HPDE6-E6E7 (cell line): ENCODE results near the gene PPP4R2.
A peak's percentile ranks its signal among the peaks of the same experiment; 100 is the strongest.

Source experiments
- DNase-seq: peaks from one replicate; pipeline ENCODE4 v3.0.0; 2011; ENCODE audit warnings: missing footprints; ENCODE audit errors: extremely low spot score

PPP4R2 gene

DNA sequence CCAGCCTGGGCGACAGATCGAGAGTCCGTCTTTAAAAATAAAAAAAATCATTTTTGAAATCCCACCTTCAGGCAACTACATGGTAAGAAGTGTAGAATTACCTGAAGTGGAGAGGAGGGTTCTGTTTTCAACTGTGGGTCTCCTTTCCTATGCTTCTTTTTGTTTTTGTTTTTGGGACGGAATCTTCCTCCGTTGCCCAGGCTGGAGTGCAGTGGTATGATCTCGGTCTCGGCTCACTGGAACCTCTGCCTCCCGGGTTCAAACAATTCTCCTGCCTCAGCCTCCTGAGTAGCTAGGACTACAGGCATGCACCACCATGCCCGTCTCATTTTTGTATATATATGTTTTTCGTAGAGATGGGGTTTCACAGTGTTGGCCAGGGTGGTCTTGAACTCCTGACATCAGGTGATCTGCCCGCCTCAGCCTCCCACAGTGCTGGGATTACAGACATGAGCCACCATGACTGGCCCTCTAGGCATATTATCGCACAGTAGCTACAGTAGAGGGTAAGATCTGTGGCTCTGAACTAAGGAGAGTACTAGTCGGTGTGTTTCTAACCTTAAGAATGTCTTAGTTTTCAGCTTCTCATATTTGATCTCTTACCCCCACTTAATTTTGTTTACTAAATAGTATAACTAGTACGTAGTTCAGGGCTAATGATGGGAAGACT is 73.3 kb downstream of the PPP4R2 start:
- no peak for DNase-seq

DNA sequence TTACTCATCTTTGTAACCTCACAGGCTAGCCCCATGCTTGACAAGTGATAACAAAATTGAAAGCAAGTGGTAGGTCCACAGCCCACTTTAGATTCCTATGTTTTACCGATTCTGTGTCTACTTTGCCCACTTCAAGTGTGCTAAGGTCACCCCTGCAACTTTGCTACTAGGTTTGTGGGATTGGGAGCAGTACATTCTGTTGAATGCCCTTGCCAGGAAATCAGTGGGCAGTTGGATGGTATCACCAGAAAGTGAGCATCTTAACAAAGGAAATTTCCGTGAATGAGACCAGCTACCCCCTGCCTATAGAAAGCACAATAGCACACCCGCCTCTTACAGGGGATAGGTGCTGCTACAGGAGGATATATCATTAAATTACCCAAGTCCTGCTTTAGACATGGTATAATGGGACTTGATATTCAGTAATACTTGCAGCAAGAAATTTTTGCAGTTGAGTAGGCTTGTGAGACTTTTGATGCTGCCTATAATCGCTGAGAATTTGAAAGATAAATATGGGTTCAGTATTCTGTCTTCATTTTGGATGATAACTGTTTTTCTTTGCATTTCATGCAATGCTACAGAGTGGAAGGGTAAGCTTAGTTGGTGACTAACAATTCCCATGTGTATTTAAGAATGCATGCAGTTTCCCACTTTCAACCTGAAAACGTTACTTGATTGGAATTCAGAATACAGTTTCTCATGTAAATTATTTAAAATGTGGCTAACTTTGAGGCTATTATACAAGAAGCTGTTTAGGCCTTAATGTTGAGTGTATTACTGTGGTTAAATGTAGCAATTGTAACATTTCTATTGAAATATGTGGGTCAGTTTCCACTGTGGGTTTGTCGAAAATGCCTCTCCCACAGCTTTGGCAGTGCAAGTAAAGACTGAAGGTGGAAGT is 74.3 kb downstream of the PPP4R2 start:
- DNase-seq: no peak

DNA sequence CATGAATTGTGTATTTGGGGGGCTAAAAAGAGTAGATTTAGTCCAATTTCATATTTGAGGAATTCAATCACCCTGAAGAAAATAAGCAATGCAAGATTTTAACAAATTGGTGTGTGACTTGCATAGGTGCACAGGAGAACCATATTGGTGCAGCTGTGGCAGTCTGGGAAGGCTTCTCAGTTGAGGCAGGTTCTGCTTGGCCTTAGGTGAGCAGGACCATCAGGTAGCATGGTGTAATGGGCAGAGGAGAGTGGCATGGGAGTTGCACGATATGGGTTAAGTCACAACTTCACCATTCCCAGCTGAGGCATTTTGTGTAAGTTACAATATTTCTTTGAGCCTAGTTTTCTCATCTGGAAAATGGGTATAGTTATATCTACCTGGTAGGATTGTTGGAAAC is 75.3 kb downstream of the PPP4R2 start:
- DNase-seq: no peak

DNA sequence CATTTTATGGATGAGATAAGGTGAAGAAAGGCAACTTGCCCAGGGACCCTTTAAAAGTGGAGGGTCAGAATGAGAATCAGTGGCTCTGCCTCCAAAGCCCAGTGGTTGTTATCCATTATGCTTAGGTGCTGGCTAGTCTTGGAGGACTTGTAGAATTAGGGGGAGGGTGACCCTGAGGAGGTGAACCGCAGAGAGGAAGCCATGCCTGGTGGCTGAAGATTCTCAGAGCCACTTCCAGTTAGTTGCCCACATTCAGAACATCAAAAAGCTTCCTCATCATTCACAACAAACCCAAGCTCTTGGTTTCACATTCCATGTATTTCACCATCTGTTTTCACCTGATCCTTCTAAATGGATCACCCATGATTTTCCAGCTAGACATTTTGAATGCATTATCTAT is 76.0 kb downstream of the PPP4R2 start:
- no peak for DNase-seq

DNA sequence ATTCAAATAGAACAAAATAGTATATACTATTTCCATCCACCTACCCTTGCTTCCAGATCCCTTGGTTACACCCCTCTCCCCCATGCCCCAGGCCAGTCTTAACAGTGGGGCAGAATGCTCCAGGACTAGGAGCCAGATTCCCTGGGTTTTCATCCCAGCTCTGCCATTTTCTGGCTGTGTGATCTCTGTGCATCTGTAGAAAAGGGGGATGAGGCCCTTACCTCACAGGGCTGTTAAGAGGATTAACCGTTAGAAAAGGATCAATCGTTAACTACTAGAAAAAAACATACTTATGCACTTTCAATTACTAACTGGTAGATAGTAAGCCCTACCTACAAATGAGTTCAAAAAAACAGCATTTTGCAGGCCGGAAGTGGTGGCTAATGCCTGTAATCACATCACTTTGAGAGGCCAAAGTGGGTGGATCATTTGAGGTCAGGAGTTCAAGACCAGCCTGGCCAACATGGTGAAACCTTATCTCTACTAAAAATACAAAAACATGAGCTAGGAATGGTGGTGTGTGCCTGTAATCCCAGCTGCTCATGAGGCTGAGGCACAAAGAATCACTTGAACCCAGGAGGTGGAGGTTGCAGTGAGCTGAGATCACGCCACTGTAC is 76.6 kb downstream of the PPP4R2 start:
- DNase-seq: no peak

DNA sequence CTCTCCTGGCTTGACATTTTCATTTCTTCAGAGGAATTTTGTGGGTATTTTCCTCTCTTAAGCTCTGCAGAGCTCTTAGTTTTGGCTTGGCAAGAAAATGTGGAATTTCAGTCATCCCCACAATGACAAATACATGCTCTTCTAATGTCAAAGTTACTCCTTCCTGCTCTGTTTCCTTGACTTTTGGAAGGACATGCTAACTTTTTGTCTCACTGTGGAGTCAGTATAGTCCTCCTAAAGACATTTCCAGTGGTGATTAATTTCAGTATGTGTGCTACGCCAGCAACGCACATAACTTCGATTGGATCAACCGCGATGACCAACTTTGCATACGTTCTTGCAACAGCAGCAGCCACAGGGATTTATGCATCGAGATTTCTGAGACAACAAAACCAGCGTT is 78.2 kb downstream of the PPP4R2 start:
- no peak for DNase-seq

DNA sequence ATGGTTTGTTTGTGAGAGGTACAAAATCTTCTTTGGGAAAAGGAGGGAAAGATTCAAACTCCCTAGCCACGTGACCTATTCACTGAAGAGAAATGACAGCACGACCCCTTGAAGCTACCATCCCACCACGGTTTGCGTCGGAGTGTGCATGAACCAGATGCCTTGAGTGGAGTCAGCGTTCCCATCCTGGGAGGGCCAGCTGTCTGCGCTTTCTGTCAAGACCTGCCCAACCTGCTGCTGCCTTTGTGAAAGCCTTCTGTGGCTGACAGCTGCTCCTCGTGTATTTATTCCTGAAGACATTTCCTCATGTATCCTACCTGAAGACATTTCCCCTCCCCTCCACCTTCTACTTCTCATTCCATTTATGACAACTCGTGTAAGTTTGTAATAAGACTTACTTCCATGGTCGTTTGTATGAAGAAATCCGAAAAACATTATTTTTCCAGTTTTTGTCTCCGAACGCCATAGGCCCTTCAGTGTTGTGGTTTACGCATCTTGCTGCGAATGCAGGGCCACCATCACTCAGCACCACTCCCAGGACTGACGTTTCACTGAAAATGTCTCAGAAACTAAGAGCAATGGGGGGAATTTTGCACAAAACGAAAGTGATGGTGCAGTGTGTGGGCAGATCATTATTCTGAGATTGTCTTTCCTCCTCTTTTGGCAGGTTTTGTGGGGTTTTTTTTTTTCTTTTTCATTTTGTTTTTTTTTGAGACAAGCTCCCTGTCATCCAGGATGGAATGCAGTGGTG is 83.8 kb downstream of the PPP4R2 start:
- DNase-seq: no peak

DNA sequence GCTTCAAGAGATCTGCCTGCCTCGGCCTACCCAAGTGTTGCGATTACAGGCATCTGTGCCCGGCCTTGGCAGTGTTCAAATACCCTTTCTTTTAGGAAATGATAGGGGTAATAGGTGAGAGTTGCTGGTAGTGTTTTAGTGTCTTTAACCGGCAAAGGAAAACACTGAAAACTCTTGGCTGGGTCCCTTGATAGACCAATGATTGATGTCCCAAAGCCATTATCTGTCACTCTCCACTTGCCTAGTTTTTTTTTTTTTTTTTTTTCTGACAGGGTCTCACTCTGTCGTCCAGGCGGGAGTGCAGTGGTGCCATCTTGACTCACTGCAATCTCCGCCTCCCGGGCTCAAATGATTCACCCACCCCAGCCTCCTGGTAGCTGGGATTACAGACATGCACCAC is 84.5 kb downstream of the PPP4R2 start:
- DNase-seq: no peak

DNA sequence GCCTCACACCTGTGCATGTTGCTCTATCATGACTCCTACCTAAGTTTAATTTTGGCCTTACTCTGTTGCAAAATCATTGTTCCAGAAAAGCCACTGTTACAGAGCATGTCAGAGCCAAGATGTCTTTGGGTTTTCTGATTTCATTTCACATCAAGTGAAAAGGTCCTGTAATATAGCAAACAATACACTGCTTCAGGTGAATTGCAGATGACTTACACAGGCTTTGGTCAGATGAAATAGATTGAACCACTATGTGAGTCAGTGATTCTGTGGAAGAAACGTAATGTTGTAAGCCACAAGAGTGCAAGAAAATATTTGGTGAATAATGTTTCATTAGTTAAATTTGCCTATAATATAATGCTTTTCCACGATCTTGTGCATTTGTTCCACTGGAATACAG is 87.6 kb downstream of the PPP4R2 start:
- DNase-seq: no peak

DNA sequence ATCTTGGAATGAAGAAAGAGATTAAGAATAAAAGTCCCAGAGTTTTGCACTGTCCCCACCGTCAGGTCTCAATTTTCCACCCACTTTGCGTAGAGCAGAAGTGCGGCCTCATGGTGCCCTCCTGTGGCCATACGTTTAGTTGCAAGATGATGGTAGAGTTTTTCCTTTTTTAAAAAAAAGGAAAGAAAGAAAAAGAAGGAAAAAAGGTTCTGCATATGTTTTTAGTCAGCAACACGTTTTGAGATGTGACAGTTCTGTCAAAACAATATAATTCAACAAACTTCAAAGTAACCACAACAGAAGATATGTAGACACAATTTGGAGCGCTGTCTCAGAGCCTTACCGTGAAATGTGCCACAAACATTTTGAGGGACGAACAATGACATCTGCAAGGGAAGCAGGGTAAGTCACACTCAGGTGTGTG is 89.5 kb downstream of the PPP4R2 start:
- no peak for DNase-seq

DNA sequence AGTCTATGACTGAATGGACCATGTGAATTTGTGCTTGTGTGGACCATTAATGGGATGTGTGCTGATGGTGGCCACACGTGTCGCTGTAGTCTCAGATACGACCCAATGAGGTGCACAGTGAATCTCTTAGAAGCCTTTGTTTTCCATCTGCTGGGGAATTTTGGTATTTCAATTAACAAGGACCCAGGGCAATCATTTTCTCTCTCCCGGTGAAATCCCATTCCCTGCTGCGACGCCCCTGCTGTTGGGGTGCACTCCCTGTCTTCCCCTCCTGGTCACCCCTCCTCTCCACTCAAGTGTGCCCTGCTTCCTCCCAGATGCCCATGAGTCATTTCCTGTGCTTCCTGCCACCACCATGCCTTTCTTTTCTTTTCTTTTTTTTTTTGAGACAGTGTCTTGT is 97.5 kb downstream of the PPP4R2 start:
- no peak for DNase-seq

DNA sequence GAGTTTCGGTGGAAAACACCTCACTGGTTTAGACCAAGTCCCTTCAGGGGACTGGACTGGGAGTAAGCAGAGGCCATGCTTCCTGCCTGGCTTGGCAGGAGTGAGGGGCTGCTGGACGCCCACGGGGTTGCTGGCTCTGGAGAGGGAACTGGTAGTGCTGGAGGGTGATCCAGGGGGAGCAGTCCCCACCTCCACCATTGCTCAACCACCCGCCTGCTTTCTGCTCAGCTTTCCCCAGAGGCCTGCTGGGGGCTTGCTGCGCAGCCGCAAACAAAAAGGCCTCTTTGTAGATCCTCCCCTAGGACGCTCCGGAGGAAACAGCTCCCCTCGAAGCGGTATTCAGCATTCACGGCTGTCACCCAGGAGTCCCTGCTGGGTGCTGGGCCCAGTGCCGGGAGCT is 98.3 kb downstream of the PPP4R2 start:
- no peak for DNase-seq

DNA sequence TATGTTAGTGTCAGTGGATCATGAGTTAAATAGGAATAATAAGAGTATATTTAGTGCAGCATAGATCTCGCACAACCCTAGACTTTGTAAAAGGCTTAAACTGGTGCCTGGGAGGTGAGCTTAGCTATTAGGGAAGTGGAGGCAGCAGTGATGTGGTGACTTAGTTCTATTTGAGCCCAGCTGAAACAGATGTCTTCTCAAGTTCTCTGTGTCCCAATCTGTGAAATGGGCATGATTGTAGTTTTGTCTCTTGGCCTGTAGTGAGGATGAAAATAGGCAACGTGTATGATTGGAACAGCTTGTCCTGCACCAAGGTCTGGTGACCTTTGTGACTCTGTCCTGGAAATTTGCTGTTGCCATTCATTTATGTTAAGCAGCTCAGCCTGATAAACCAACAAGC is 99.6 kb downstream of the PPP4R2 start:
- DNase-seq: no peak

DNA sequence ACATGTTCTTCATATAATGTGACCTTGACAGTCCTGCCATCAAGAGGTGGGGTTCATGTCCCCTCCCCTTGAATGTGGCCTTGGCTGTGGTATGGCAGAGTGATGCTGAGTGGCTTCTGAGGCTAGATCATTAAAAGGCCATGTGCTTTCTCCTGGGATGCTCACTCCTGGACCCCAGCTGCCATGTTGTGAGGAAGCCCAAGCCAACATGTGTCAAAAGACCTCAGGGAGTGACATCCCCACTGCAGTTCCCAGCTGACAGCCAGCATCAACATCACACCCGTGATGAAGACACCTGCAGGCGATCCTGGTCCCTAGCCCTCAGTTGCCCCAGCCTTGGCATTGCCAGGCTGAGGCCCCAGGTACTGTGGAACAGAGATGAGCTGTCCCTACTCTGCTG is 101.4 kb downstream of the PPP4R2 start:
- DNase-seq: no peak

DNA sequence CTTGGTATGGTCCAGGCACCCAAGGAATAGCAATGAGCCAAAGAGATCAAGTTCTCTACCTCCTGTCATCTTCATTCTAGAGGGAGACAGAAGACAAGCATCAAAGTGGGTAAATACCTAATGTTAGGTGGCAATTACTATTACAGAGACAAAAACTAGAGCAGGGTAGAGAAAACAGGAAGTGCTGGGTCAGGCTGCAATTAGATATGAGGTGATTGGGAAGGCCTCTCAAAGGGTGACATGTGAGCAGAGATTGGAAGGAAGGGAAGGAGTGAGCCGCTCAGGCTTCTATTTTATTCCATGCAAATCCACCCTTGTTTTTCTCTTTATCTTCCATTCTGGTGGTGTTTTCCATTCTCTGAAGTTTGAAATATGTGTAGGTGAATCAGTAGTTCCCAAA is 102.3 kb downstream of the PPP4R2 start:
- DNase-seq: no peak

DNA sequence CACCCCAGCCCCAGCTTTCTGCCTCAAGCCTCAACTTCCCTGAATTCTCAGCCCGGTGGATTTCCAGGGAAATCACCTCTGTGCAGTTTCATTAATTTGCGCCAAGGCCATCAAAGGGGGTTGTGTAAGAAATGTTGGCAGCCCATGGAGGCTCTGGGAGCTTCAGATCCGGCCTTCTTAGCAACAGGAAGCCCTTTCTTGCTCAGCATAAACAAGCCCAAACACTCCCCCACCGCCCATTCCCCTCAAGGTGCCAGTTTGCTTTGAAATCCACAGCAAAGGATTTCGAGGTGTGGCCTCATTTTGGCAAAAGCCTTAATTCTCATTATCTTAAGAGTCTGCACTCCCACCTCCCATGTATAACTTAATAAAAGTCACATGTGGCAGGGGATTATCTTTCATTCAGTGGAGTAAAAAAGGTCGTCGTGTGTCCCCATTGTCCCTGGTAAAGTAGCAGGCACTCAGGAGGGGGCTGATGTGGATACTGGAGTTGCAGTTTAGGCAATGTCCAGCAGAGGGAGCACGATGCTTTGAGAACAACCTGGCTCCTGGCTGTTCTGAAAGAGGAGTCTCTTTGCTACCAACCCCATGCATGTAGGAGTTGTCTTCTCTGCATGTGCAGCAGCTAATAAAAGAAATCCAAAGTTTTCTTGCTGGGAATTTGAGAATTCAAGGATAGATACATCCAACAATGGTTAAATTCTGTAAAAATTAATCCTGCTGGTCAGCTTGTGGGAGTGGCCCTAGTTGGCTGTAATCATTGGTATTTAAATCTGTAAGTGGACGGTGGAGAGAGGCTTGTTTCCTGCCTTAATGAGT is 104.3 kb downstream of the PPP4R2 start:
- DNase-seq: peak; percentile 51

DNA sequence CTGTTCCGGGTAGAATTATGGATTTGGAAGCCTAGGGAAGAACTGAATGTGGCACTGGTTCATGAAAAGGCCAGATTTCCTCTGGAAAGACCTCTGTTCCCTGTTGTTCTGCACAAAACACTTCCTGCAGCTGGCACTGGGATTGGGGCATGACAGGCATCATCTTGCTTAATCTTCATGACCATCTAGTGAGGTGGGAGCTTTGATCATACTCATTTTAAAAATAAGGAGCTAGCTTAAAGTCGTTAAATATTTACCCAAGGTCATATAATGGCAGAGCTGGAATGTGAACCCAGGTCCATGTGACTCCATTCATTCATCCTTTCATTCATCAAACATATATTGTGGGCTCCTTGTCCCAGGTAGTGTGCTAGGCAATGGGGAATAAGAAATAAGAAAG is 105.3 kb downstream of the PPP4R2 start:
- no peak for DNase-seq

DNA sequence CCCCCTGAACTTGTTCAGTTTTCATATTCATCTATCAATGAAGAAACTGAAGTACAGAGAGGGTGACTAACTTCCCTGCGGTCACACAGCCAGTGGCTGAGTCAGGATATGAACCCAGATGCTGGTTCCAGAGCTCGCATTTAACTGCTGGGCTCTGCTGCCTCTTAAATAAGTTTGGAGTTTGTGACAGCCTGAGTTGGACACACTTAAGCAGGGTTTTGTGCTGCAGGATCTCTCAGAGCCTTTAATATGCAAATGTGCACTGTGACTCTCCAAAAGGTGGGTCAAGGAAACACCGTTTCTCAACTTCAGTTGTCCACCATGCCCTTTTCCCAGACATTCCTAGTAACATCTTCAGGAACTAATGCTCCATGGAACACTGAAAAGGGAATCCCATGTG is 110.6 kb downstream of the PPP4R2 start:
- DNase-seq: no peak

DNA sequence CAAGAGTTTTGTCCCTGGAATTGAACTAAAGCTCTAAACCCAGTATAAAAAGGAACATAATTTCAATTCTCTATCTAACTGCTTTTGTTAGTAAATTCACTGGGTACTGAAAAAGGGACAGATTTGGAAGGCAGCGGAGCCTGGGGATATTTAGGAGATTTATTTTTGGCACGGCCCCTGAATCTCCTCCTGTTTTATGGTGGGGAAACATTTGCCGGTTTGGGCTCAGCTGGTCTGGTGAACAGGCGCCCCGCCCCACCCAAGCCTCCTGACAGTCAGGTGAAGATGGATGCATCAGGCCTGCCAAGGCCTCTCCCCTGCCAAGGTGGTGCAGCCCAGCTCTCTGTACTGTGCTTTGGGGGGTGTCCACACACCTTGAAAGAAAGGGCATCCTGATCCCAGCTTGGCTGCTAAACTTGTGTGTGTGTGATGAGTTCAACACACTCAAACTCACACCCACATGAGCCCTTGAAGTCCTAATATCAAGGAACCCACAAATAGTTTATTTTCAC is 111.1 kb downstream of the PPP4R2 start:
- DNase-seq: no peak

DNA sequence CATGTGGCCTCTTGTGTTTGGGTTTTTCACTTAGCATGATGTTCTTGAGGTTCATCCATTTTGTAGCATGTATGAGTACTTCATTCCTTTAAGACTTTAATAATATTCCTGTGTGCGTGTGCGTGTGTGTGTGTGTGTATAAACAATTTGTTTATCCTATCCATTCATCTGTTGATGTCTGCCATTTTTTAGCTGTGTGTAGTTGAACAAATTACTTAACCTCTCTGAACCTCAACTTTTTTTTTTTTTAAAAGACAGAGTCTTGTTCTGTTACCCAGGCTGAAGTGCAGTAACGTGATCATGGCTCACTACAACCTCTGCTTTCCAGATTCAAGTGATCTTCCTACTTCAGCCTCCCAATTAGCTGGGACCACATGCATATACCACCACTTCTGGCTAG is 112.1 kb downstream of the PPP4R2 start:
- no peak for DNase-seq

DNA sequence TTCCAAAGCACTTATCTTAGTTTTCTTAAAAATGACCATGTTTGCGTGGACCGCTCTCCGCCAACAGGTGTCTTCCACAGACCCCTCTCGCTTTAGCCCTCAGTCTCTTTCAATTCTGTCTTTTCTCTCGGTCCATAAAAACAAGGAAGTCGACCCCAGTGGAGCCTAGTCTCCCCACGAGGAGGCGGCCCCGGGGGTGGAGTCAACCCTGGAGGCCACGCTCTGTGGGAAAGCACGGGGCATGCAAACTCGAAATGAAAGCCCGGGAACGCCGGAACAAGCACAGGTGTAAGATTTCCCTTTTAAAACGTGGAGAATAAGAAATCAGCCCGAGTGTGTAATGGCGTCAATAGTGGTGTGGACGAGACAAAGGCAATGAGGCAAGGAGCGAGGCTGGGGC is 113.9 kb downstream of the PPP4R2 start:
- no peak for DNase-seq
